Stimulated activated CD4-positive, alpha-beta T cell treated with anti-CD3 and anti-CD28 coated beads, Interleukin-15, amount 100 ng/mL, for 48 hours (primary cell): Measurements from ENCODE around the gene ELOVL1.

ENCODE experiments used
- DNase-seq, 2 donors: peaks; one replicate each; pipeline ENCODE4 v3.0.0-alpha.2; 2020; ENCODE audit warnings: low read depth in 2 of 2

ELOVL1 gene

DNA sequence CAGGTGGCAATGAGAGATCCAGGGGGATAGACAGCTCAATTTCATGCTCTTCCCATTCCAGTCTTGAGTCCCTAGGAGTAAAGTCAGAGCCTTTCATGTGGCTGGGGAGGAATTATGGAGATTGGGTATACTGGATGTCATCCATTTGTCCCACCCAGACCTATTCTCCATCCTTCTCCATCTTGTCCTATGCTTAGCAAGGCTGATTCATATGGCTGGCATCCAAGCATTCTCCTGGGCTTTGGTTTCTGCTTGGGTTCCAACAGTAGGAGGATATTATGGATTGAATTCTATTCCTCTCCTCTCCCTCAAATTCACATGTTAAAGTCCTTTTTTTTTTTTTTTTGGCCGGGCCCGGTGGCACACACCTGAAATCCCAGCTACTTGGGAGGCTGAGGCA is 12.9 kb downstream of the ELOVL1 start:
- DNase-seq, result no peak

DNA sequence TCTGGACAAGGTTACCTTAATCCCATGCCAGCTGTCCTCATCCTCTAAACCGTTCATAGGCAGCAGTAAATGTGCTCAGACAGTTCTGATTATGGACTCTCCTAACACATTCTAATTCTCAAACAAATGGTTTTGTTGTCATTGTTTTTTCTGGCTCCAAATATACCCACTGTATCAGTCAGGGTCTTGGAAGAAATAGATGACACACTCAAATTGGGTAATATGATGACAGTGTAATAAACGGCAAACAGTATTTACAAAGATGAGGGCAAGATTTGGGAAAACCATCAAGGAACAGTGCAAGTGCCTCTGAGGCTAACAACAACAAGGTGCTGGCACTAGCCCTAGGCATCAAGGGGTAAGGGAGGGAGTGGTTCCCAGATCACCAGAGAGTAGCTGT is 13.3 kb downstream of the ELOVL1 start:
- DNase-seq, result no peak

DNA sequence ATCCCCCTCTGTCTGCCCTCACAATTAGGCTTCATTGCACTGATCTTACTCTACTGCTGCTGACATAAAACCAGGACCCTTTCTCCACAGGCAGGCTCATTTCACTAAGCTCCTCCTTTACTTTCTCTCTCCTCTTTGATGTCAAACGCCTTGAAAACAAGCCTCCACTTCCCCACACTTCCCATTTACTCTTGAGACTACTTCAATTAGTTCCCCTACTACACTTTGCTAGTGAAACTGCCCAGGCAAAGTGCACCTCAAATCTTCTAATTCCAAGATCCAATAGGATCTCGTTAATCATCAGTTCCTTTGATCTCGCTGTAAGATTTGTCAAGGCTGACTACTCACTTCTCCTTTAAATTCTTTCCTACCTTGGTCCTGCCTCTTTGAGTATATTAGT is 14.9 kb downstream of the ELOVL1 start:
- no peak for DNase-seq

GRCh38 chr1:43352351-43352705 is 15.5 kb downstream of the ELOVL1 start:
- DNase-seq, result no peak

DNA sequence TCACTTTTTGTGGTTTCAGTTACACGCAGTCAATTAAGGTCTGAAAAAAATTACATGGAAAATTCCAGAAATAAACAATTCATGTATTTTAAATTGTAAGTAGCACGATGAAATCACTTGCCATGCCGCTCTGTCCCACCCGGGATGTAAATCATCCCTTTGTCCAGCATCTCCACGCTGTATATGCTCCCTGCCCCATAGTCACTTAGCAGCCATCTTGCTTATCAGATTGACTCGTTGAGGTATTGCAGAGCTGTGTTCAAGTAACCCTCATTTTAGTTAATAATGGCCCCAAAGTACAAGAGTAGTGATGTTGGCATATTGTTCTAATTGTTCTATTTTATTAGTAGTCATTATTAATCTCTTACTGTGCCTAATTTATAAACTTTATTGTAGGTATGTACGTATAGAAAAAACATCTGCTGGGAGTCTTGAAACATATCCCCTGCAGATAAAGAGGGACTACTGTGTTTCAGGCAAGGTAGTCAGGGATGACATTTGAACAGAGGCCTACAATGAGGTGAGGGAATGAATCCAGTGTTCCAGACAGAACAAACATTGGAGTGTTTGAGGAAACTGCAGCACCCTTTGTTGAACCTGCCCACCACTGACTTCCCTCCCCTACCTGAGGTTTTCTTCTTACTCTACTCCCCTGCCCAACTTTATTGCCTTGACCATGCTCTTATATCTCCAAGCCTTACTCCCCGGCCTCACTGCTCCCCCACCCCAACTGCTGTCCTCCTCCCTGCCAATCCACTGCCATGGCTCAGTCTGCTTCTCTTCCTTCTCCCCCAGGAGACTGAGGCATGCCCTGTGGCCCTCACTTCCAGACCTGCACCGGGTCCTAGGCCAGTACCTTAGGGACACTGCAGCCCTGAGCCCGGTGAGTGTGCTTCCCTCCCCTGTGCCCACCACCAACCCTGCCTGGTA is 16.1 kb downstream of the ELOVL1 start:
- DNase-seq, result no peak

DNA sequence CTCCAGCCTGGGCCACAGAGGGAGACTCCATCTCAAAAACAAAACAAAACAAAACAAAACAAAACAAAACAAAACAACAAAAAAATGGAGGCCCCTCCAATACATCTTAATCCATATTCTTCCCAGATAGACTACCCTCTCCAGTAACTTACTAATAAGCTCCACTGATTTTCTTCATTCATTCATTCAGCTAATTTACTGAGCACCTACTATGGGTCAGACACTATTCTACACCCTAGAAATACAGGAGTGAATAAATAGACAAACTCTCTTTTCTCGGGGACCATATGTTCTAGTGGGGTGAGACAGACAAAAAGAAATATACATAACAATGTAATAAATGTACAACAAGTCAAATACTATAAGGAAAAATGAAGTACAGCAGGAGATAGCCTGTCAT is 16.8 kb downstream of the ELOVL1 start:
- DNase-seq, result no peak

- no peak for DNase-seq
Measured at GRCh38 chr1:43349594-43350306, 18.1 kb downstream of the ELOVL1 start.

DNA sequence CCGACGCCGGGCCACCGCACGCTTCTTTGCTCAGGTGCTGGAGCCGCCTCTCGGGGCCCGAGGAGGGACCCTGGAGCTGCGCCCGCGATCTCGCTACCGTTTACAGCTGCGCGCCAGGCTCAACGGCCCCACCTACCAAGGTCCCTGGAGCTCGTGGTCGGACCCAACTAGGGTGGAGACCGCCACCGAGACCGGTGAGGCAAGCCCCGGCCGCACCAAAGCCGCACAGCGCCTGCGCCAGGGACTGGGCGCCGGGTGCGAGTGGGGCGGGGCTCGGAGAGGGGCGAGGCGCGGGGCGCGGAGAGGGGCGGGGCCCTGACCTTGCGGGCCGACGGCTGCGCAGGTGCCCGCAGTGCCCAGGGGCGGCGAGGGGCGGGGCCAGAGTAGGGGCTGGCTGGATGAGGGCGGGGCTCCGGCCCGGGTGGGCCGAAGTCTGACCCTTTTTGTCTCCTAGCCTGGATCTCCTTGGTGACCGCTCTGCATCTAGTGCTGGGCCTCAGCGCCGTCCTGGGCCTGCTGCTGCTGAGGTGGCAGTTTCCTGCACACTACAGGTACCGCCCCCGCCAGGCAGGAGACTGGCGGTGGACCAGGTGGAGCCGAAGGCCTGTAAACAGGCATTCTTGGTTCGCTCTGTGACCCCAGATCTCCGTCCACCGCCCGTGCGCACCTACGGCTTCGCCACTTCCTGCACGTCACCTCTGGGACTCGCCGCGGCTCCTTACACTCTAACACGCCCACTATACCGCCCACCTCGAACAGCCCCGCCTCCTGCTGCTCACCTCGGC is 18.8 kb downstream of the ELOVL1 start:
- peak in 1 of 2 donors; percentile 50 for DNase-seq

DNA sequence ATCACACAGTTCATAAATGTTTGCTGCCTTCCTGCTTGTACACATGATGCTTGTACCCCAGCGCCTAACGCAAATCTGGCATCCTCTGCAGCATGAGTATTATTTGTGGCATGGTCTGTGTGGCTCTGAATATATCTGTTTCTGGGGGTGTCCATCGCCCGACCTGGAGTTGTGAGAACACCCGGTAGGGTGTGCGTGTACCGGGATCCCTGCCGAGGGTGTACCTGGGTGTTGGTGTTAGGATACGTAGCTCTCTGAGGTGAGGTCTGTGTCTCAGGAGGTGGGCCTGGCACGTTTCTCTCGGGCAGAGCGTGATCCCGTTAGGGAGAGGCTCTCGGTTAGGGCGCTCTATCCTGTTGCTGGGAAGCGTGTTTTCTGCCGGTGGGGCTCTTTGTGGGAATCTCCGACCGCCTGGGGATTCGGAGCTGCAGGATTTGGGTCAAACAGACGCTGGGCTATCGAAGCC is 19.4 kb downstream of the ELOVL1 start:
- no peak for DNase-seq

DNA sequence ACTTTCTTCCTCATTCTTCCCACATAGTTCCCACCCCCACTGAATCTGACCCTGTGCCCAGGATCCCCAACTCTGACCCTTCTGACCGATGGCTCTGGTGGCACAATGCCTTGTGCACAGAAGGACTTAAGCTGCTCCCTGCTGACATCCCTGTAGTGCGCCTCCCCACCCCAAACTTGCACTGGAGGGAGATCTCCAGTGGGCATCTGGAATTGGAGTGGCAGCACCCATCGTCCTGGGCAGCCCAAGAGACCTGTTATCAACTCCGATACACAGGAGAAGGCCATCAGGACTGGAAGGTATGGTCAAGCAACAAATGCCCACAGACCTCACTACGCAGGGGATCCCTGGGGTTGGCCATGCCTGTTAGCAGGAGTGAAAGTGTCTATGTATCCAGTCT is 21.2 kb downstream of the ELOVL1 start:
- DNase-seq, result no peak

DNA sequence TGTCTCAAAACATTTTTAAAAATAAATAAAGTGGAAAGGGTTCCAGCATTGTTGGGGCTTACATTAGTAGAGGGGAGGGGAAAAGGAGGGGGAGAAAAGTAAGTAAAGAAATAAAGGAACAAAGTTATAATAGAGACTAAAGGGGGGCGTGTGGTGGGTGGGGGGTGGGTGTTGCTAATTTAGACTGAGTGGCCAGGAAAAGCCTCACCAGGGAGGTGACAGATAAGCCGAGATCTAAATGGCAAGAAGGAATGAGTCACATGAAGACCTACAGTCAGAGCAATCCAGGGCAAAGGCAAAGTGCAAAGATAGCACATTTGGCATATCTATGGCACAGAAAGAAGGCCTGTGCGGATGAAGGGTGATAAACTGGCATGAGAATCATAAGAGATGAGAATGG is 22.7 kb downstream of the ELOVL1 start:
- no peak for DNase-seq

DNA sequence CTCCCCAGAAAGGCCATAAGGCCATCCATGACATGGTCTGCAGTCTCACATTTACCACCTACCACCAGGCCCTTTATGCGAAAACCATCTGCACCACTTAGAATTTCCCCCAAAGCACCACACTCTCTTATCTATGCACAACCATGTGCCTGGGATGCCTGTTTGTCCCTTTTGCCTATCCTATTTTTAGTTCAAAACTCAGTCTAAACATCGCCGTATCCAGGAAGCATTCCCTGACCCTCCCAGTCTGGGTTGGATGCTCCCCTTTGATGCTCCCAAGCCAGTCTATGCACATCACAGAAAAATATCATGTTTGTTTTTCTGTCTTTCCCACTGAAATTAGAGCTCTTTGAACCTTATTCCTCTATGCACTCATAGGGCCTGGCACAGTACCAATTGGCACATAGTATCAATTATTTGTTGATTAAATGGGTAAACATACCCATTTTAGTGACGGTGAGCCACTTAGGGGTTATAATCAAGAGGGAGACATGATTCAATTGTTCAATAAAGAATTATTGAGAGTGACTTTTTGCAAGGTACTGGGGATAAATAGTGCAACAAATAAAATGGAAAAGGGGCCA is 23.5 kb downstream of the ELOVL1 start:
- no peak for DNase-seq

DNA sequence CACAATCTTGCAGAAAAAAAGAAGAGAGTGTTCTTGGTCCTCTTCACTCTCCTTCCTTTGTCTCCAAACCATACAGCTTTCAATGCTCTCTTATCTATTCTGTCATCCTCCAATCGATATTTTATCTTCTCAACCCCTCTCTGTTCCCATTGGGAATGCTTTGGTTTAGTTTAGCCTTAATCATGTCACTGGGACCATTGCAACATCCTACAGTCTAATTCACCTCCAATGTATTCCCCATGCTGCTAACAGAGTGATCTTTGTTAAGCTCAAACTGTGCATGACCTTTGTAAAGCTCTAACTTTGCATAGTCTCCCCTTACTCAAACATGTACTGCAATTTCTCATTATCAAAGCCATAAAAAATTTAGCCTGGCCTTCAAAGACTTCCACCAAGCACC is 27.3 kb downstream of the ELOVL1 start:
- DNase-seq, result no peak

- no peak for DNase-seq
Measured at GRCh38 chr1:43339584-43340232, 28.1 kb downstream of the ELOVL1 start.

GRCh38 chr1:43338001-43338400 is 29.8 kb downstream of the ELOVL1 start:
- no peak for DNase-seq

- DNase-seq, result no peak
Measured at GRCh38 chr1:43337588-43337987, 30.2 kb downstream of the ELOVL1 start, which contains the start of gene MPL. Gene MPL (plus strand): TSS chr1:43337818. CDS start chr1:43337849, 31 bp downstream.

- no peak for DNase-seq
Measured at GRCh38 chr1:43334453-43335205, 33.2 kb downstream of the ELOVL1 start.

GRCh38 chr1:43331688-43332087 is 36.1 kb downstream of the ELOVL1 start:
- no peak for DNase-seq

DNA sequence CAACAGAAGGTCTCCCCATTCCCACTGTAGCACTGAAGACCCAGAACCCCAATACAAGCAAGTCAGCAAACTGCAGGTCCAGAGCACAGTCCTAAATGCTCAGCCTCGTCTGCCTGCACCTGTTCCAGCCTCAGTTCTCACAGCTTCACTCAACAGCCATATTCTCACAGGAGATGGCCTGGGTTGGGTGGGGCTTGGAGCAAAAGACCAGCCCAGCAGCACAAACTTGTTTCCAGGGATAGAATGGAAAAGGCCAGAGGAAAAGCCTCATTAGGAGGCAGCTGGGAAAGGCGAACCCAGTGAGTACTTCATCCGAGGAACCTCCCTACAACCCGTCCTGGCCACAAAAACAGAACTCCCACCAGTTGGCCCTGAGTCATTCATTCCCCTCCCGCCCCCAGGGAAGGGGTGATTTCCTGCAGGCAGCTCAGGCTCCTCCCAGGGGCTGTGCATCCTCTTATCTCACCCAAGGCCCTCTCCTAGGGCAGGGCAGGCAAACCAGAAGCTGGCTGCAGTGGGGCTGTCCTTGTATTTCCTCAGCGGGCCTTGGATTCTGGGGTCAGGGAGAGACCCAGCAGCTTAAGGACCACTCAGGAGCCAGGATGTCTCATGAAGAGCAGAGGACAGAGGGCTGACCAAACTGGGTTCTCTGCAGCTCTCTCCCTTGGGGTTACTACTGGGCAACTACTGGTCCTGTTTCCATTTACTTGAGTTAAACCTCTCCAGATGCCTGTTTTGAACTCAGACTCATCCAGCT is 37.6 kb downstream of the ELOVL1 start:
- DNase-seq, result peak; percentile 63 to 65
